Superior temporal gyrus (tissue), 1 donor: Measurements from ENCODE around the gene MED15.

Source experiments
- DNase-seq: peaks from one replicate; pipeline ENCODE4 v3.0.0-alpha.2; 2016; ENCODE audit errors: extremely low spot score

The MED15 gene

DNA sequence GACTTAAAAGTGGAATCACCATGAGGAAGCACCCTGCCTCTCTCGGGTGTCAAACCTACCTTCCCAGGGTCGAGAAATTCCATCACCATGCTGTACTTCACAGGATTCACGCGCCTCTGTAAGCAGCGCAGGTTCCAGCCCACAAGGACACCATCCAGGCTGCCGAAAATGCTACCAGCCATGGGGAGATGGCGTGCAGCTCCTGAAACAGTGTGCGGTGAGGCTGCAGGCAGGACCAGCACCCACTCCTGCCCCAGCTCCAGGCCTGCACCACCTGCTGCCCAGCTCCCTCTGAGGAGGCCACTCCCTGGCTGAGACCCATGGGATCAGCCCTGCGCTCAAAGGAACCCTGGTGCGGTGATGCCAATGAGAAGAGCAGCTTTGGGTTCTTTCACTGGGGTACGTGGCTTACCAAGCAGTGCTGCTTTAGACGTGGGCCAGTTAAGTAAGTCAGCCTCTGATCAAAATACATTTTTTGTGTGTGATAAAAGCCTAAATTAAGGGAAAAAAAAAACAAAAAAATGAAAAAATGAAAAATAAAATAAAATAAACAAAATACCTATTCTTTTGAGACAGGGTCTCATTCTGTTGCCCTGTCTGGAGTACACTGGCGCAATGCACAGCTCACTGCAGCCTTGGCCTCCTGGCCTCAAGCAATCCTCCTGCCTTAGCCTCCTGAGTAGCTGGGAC is 115.4 kb downstream of the MED15 start:
- no peak for DNase-seq

DNA sequence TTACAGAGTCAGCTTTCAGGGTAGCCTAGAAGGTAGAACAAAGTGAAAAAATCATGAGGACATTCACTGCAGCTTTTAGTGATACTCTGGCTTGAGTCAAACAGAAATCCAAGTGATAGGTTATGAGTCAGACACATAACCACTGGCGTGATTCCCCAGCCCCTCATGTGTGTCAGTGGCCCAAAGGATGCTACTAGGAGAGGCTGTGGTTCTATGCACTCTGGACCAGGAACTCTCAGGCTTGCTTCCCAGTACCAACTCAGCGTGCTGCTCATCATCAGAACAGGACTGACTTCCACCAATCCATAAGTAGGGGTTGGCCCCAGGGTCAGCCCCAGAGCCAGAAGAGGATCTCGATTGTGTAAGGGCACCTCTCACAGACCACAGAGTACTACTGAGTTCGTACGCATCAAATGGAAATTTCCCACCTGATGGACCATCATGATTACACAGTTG is 116.8 kb downstream of the MED15 start:
- no peak for DNase-seq

- no peak for DNase-seq
These were observed 117.9 kb downstream of the MED15 start for GRCh38 chr22:20625270-20625669.

DNA sequence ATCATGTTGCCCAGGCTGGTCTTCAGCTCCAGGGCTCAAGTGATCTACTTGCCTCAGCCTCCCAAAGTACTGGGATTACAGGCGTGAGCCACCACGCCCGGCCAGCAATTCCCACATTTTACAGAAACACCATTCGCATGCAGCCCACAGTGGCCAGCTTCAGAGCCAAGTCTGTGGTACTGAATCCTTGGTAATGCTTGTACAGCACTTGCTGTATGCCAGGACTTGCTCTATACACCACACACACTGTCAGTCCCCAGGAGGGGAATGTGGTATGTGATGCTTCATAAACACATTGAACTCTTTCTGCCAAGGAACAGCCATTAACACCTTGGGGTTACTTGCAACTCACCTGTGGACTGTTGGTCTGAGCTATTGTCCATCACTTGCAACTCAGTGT is 119.4 kb downstream of the MED15 start:
- DNase-seq: no peak

DNA sequence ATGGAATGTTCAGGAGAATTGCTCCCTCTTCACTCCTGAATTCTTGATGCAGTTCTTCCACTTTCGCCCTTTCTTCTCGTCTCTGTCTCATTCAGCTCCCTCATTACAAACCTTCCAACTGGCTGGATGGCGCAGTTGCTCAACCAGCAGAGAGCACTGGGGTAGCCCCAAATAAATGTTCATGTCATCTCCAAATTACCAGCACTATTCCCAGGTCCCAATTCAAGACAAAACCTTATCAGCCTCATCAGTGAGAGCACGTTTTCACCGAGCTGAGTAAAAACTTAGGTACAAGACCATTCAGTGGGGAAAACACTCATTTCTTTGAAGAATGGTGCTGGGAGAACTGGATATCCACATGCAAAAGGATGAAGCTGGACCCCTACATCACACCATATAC is 120.0 kb downstream of the MED15 start:
- DNase-seq: no peak

GRCh38 chr22:20628081-20628939 is 120.9 kb downstream of the MED15 start:
- DNase-seq: no peak

DNA sequence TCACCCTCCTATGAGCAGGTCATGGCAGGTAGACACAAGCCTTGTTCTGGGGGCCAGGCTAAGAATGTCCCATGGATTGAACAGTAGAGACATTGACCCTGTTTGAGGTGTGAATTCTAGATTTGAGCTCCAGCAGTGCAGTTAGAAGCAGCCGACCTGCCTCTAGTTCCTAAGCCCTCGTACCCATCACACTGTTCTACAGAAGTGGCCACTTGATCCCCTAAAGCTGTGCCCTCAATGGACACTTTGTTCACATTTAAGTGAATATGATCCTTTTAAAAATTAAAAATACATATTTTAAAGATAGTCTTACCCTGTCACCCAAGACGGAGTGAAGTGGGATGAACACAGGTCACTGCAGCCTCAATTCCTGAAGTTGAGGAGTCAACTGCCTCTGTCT is 122.0 kb downstream of the MED15 start:
- DNase-seq: no peak

- DNase-seq: no peak
These were observed 123.6 kb downstream of the MED15 start for GRCh38 chr22:20630873-20631617.

- DNase-seq: no peak
These were observed 124.7 kb downstream of the MED15 start for GRCh38 chr22:20632082-20632481.

- DNase-seq: no peak
These were observed 125.1 kb downstream of the MED15 start for GRCh38 chr22:20632518-20632917.

DNA sequence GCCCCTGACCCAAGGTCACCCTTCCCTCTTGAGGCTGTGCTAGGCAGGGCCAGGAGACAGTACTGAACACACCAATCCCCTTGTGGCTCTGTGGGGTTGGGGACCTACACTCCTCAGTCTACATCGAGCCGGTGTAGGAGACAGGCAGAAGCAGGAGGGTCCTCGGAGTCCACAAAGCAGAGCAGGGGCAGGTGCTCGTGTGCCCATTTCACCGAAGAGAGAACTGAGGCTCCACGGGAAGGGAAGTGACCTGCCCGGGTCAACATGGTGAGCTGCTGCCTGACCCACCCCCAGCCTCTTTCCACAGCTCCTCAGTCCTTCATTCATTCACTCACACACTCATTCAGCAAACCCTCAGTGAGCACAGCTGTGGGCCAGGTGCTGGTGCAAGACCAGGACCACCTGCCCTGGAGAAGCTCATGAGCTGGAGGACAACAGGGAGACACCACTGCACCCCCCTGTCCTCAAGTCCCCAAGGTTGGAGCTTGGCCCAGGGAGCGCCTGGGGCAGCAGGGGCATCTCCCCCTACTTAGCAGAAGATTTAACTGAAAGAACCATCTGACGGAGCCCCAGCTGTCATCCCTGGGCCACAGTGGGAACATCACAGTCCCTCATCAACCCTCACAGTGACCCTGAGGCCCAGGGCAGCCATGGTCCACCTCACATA is 127.3 kb downstream of the MED15 start:
- DNase-seq: no peak

- no peak for DNase-seq
These were observed 127.8 kb downstream of the MED15 start for GRCh38 chr22:20635227-20635591.

DNA sequence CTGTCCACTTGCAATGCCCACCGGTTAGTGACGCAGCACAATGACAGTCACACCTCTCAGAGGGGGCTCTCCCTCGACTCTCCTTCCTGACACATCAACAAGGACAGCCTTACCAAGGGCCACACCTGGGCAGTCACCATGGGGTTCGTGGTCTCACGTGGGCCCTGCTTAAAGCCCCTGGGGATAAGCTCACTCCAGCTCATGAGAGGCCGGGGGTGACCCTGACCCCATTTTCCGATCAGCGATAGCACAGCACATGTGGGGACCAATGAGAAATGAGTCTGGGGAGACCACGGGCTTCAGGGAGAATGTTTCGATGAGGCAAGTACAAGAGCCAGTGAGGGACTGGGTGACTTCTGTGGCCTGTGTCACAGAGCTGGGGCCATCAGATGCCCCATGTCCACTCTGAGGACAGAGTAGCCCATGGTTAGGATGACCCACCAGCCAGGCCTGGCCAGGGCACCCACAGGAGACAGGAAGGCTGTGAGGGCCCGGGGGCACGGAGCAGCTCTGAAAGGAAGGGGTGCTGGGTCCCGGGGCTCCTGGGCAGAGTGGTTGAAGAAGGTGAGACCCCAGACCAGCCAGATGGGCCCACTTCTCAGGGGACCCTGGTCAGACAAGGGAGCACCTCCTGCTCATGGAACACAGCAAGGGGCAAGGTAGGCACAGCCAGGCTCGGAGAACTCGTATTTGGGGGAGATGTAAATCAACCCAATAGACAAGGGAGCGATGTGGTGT is 128.8 kb downstream of the MED15 start:
- no peak for DNase-seq

GRCh38 chr22:20636945-20637344 is 129.5 kb downstream of the MED15 start:
- DNase-seq: no peak
